Tibial artery (tissue), 4 donors: ENCODE measurements around the gene RBM14.

Experiments
- DNase-seq, 2 donors: peaks; one replicate each; pipeline ENCODE4 v3.0.0-alpha.2; 2019
- H3K27ac ChIP-seq, 2 donors: fragments of 200-600 bp; sonication (generic) in 1 of 2; 1 replicate in 1 of 2; 2 replicates in 1 of 2; pipeline ENCODE4 v1.5.1; 2018 to 2019; ENCODE audit warnings: mild to moderate bottlenecking in 1 of 2
- H3K27me3 ChIP-seq, 2 donors: fragments of 200-600 bp; sonication (generic) in 1 of 2; one replicate each; pipeline versions ENCODE4 v1.5.1 to v1.6.0; 2016 to 2019
- H3K36me3 ChIP-seq, 3 donors: fragments of 200-600 bp; sonication (generic) in 2 of 3; one replicate each; pipeline ENCODE4 v1.5.1; 2016 to 2019; ENCODE audit warnings: mild to moderate bottlenecking in 2 of 3
- H3K4me1 ChIP-seq, 4 donors: fragments of 200-600 bp; sonication (generic) in 2 of 4; 1 replicate in 3 of 4; 2 replicates in 1 of 4; pipeline ENCODE4 v1.5.1; 2016 to 2019
- H3K4me3 ChIP-seq, 2 donors: fragments of 200-600 bp; sonication (generic) in 1 of 2; 1 replicate in 1 of 2; 2 replicates in 1 of 2; pipeline ENCODE4 v1.5.1; 2018 to 2019; ENCODE audit warnings: mild to moderate bottlenecking in 2 of 2
- H3K9me3 ChIP-seq, 3 donors: fragments of 200-600 bp; sonication (generic) in 1 of 3; one replicate each; pipeline ENCODE4 v1.5.1; 2016 to 2019
- CTCF ChIP-seq, 2 experiments: fragments of 200-600 bp in 1 of 2; fragments of 450-650 bp in 1 of 2; IDR thresholded peaks; one replicate each; pipeline ENCODE4 v1.5.1; 2017 to 2019; ENCODE audit warnings: antibody characterized with exemption in 2 of 2, mild to moderate bottlenecking in 1 of 2, moderate library complexity in 1 of 2
- intact Hi-C: fragments of 100-400 bp; cut with DNase I; formaldehyde crosslinking; loops from one replicate; pipeline ENCODE4 v1.15.0; 2023; ENCODE audit warnings: low total_unique reads

RBM14 gene

GRCh38 chr11:66614073-66614472 lies 2.4 kb upstream of the RBM14 start:
- no peak for TF ChIP-seq CTCF (IDR thresholded peaks at IDR 0.05)
- no peak for DNase-seq
- Histone ChIP-seq H3K27me3 (no peaks in the 10 kb centered on the region), H3K27ac (no peak overlapping the region), H3K4me1 (peaks cover 0 to 26% (median 16%) of the 10 kb centered on the region in 4 donors), H3K36me3 (no peaks in the 10 kb centered on the region), H3K4me3 (no peak overlapping the region), H3K9me3 (no peaks in the 10 kb centered on the region)
- intact Hi-C loops: no loop called here

GRCh38 chr11:66617155-66617834 lies 865 bp downstream of the RBM14 start:
- no peak for TF ChIP-seq CTCF (IDR thresholded peaks at IDR 0.05)
- intact Hi-C loops: loop anchor here (2.0 kb wide), 1 partner anchor 22 kb away; the partner anchor contains the start of gene RBM4
- peak overlapping the region; percentile 88 to 92 for H3K4me3 ChIP-seq
- H3K36me3 ChIP-seq: no peaks in the 10 kb centered on the region
- peak overlapping the region; percentile 96 for H3K27ac ChIP-seq
- H3K4me1 ChIP-seq: peaks cover 0 to 58% (median 35%) of the 10 kb centered on the region in 4 donors
- no peaks in the 10 kb centered on the region for H3K27me3 ChIP-seq
- H3K9me3 ChIP-seq: no peaks in the 10 kb centered on the region
- DNase-seq: peak; percentile 83 to 90

GRCh38 chr11:66619080-66619554 lies 2.7 kb downstream of the RBM14 start:
- no peak for DNase-seq
- TF ChIP-seq CTCF (IDR thresholded peaks at IDR 0.05): no peak
- H3K36me3 ChIP-seq: peaks cover 2 to 6% (median 6%) of the 10 kb centered on the region in 3 donors
- peak overlapping the region; percentile 88 to 92 for H3K4me3 ChIP-seq
- intact Hi-C loops: no loop called here
- H3K9me3 ChIP-seq: no peaks in the 10 kb centered on the region
- H3K27ac ChIP-seq: peak overlapping the region; percentile 96
- peaks cover 0 to 76% (median 45%) of the 10 kb centered on the region in 4 donors for H3K4me1 ChIP-seq
- no peaks in the 10 kb centered on the region for H3K27me3 ChIP-seq

- Histone ChIP-seq H3K4me3 (no peak overlapping the region), H3K27ac (peak overlapping the region; percentile 51 to 96), H3K27me3 (no peaks in the 10 kb centered on the region), H3K9me3 (no peaks in the 10 kb centered on the region), H3K4me1 (peaks cover 0 to 65% (median 37%) of the 10 kb centered on the region in 4 donors), H3K36me3 (peaks cover 43 to 59% (median 58%) of the 10 kb centered on the region in 3 donors)
- TF ChIP-seq CTCF (IDR thresholded peaks at IDR 0.05): no peak
- intact Hi-C loops: no loop called here
- no peak for DNase-seq
These were observed 8.0 kb downstream of the RBM14 start for GRCh38 chr11:66624450-66624849.

- intact Hi-C loops: no loop called here
- peaks cover 43 to 66% (median 66%) of the 10 kb centered on the region in 3 donors for H3K36me3 ChIP-seq
- no peaks in the 10 kb centered on the region for H3K9me3 ChIP-seq
- H3K27ac ChIP-seq: no peak overlapping the region
- peaks cover 0 to 57% (median 35%) of the 10 kb centered on the region in 4 donors for H3K4me1 ChIP-seq
- no peak for TF ChIP-seq CTCF (IDR thresholded peaks at IDR 0.05)
- no peak for DNase-seq
- H3K27me3 ChIP-seq: no peaks in the 10 kb centered on the region
- H3K4me3 ChIP-seq: no peak overlapping the region
These were observed 8.8 kb downstream of the RBM14 start for GRCh38 chr11:66625041-66625751.
